Mesothelial cell of epicardium (in vitro differentiated cells): ENCODE results near the gene WDR1. TPM values are rescaled to one million over a fixed set of nuclear protein-coding genes. Genes with fewer than 3 reads are reported as not detected.

ENCODE experiments used
- DNase-seq, 2 experiments: peaks; one replicate each; pipeline ENCODE4 v3.0.0; 2021; ENCODE audit warnings: low spot score in 2 of 2; ENCODE audit not compliant: unreplicated experiment in 2 of 2
- H3K27ac Mint-ChIP-seq: 2 replicates; pipeline ENCODE4 v1.8.0; 2021; ENCODE audit warnings: mixed read lengths
- H3K27me3 Mint-ChIP-seq: 2 replicates; pipeline ENCODE4 v1.8.0; 2021; ENCODE audit warnings: low read depth, mixed read lengths
- H3K36me3 Mint-ChIP-seq: 2 replicates; pipeline ENCODE4 v1.8.0; 2021; ENCODE audit warnings: mixed read lengths
- H3K4me1 Mint-ChIP-seq: 2 replicates; pipeline ENCODE4 v1.8.0; 2021; ENCODE audit warnings: mixed read lengths
- H3K4me3 Mint-ChIP-seq: 2 replicates; pipeline ENCODE4 v1.8.0; 2021; ENCODE audit warnings: mild to moderate bottlenecking, moderate library complexity, mixed read lengths
- H3K9me3 Mint-ChIP-seq: 2 replicates; pipeline ENCODE4 v1.8.0; 2021; ENCODE audit warnings: mixed read lengths
- total RNA-seq: library from RNA; stranded (reverse); gene quantifications from 3 replicates; pipeline ENCODE4 v1.2.1, GENCODE V29; 2021
- TF ChIP-seq, protein P1 (sequence below): fragments of 200-600 bp; sonication (generic); IDR thresholded peaks from one replicate; pipeline ENCODE4 v1.5.0; 2021; ENCODE audit warnings: antibody characterized with exemption; ENCODE audit not compliant: unreplicated experiment

The WDR1 gene, protein sequence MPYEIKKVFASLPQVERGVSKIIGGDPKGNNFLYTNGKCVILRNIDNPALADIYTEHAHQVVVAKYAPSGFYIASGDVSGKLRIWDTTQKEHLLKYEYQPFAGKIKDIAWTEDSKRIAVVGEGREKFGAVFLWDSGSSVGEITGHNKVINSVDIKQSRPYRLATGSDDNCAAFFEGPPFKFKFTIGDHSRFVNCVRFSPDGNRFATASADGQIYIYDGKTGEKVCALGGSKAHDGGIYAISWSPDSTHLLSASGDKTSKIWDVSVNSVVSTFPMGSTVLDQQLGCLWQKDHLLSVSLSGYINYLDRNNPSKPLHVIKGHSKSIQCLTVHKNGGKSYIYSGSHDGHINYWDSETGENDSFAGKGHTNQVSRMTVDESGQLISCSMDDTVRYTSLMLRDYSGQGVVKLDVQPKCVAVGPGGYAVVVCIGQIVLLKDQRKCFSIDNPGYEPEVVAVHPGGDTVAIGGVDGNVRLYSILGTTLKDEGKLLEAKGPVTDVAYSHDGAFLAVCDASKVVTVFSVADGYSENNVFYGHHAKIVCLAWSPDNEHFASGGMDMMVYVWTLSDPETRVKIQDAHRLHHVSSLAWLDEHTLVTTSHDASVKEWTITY
- total RNA-seq = 227 to 229 TPM (median 227 TPM) in 3 replicates

DNA sequence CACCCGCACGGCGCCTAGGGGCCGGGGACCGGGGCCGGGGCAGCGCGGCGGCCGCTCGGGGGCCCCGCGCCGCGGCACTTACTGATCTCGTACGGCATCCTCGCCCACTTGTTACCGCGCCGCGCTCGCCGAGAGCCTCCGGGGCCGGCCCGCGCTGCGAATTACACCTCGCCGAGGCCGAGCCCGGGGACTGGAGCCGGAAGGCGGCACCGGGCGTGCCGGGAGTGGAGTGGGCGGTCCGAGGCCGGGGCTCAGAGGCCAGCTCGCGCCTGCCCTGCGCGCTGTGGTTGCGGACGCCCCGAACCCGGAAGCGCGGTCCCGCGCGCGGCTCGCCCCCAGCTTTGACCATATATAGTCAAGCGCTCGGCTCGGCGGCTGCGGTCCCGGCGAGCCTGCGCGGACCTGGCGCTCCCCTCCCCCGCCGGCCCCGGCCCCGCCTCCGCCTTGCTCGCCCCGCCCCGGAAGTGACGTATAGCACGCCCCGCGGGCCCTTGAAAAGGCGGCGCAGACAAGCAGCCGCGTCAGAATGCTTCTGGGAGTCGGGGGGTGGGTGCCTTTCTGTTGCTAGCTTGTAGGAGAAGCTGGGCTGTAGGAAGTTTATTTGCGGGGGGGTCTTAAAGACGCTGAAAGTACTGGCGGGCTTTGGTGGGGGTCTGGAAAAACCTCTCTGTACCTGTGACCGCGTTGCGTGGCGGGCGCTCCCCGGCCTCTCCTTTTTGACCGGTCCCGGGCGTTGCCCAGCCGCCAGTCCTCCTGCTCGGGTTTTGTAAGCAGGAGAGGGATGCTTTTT, at the start of gene WDR1:
WDR1 (minus strand) TSS at position 231 of the 790 bp plus-strand sequence; CDS start at position 98, 133 bp downstream.
- peaks cover 13% of the 10 kb centered on the region for H3K36me3 Mint-ChIP-seq
- no peaks in the 10 kb centered on the region for H3K9me3 Mint-ChIP-seq
- H3K4me3 Mint-ChIP-seq = peak within 1 kb of the TSS; percentile 92
- H3K27ac Mint-ChIP-seq = peak within 1 kb of the TSS; percentile 99
- H3K4me1 Mint-ChIP-seq = peaks cover 42% of the 10 kb centered on the region
- TF ChIP-seq, protein P1, sequence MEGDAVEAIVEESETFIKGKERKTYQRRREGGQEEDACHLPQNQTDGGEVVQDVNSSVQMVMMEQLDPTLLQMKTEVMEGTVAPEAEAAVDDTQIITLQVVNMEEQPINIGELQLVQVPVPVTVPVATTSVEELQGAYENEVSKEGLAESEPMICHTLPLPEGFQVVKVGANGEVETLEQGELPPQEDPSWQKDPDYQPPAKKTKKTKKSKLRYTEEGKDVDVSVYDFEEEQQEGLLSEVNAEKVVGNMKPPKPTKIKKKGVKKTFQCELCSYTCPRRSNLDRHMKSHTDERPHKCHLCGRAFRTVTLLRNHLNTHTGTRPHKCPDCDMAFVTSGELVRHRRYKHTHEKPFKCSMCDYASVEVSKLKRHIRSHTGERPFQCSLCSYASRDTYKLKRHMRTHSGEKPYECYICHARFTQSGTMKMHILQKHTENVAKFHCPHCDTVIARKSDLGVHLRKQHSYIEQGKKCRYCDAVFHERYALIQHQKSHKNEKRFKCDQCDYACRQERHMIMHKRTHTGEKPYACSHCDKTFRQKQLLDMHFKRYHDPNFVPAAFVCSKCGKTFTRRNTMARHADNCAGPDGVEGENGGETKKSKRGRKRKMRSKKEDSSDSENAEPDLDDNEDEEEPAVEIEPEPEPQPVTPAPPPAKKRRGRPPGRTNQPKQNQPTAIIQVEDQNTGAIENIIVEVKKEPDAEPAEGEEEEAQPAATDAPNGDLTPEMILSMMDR = no peak
- peak; percentile 89 to 93 for DNase-seq
- no peaks in the 10 kb centered on the region for H3K27me3 Mint-ChIP-seq

DNA sequence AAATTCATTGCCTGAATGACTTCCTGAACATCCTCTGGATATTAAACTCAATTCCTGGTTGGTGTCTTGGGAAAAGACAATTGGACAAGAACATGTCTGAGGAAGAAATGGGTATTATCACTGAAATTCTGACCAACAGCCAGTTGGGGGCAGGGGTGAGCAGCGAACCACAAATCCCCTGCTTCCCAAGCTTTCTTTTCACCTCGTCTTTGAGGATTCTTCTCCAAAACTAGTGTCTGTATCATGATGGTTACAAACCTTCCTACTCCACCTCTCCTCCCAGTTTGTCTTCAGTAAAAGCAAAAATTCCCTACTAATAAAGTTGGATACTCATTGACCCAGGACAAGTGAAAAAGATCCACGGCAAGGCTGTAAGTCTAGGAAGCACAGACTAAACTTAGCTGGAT, 48.3 kb upstream of the WDR1 start:
- Mint-ChIP-seq H3K36me3 (no peaks in the 10 kb centered on the region), H3K4me1 (peaks cover 10% of the 10 kb centered on the region), H3K27ac (no peak overlapping the region), H3K27me3 (no peaks in the 10 kb centered on the region), H3K9me3 (no peaks in the 10 kb centered on the region), H3K4me3 (no peak overlapping the region)
- peak in 1 of 2 experiments; percentile 48 for DNase-seq
- TF ChIP-seq, protein P1 = peak; percentile 73

DNA sequence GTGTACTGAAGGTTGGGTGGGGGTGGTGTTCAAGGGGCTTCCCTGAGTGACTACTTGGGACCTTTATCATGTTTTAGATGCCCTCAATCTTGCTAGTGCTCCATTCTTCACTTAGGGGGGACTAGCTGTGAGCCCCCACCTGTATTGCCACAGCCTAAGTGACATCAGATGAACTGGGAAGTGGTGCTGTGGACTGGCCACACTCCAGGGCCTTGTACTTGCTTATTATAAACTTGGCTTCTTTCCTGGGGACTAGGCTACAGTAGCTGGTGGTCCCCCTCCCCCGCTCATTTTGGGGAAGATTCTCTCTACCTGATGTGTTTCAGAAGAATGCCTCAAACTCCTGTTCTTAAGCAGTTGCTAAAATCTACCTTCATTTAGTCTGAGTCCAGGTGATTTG, 46.7 kb upstream of the WDR1 start:
- H3K27me3 Mint-ChIP-seq = peaks cover 3% of the 10 kb centered on the region
- DNase-seq = no peak
- peaks cover 5% of the 10 kb centered on the region for H3K4me1 Mint-ChIP-seq
- TF ChIP-seq, protein P1 = no peak
- H3K36me3 Mint-ChIP-seq = no peaks in the 10 kb centered on the region
- no peaks in the 10 kb centered on the region for H3K9me3 Mint-ChIP-seq
- no peak overlapping the region for H3K27ac Mint-ChIP-seq
- no peak overlapping the region for H3K4me3 Mint-ChIP-seq

DNA sequence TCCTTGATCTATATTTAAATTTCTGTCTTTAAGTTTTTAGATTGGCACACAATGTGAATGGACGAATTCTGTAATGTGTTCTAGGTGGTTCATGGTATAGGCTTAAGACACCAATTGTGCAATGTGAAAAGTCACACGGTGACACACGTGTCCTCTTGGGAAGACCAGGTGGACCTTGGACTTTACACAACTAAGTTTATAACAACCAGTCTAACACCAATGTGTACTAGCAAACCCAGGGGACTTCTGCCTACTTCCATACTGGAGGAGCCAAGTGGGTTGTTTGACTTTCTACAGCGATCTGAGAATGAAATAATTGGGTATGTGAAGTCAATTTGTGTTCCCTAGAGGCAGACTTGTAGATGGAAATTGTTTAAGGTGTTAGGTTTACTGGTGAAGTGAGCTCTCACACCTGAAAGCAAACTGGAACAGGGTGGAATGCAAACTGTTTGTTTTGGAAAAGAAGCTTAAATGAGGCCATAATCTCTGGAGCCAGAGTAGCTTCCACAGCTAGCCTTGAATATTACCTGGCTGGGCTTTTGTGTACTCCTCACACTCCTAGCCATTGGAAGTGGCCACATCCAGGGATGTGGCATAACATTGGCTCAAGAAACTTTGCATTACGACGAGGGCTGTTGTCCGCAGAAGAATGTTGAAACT, 45.9 kb upstream of the WDR1 start:
- no peaks in the 10 kb centered on the region for H3K36me3 Mint-ChIP-seq
- TF ChIP-seq, protein P1 = no peak
- DNase-seq = no peak
- H3K9me3 Mint-ChIP-seq = no peaks in the 10 kb centered on the region
- no peak overlapping the region for H3K27ac Mint-ChIP-seq
- H3K4me3 Mint-ChIP-seq = no peak overlapping the region
- peaks cover 3% of the 10 kb centered on the region for H3K27me3 Mint-ChIP-seq
- peaks cover 2% of the 10 kb centered on the region for H3K4me1 Mint-ChIP-seq

DNA sequence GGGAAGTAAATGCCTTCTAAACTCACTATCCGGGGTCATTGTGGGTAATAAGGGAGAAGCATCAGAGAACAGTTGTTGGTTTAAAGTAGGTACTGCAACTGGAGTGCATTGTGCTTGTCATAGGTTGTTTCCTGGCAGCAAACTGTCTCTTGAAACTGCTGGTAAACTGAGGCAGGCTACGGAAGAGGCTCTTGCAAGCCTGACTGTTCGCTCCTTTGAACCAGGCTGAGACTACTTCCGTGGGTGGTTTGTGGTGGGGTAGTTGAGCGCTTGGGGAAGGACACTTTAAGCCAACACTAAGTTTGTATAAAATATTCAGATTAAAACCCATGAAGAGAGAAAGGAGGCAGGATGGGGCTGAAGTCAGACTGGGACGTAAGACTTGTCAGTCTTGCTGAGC, 45.2 kb upstream of the WDR1 start:
- H3K27ac Mint-ChIP-seq = no peak overlapping the region
- no peaks in the 10 kb centered on the region for H3K9me3 Mint-ChIP-seq
- H3K4me3 Mint-ChIP-seq = no peak overlapping the region
- TF ChIP-seq, protein P1 = no peak
- H3K27me3 Mint-ChIP-seq = peaks cover 7% of the 10 kb centered on the region
- H3K36me3 Mint-ChIP-seq = no peaks in the 10 kb centered on the region
- H3K4me1 Mint-ChIP-seq = peaks cover 2% of the 10 kb centered on the region
- no peak for DNase-seq
